IMR-90 (cell line): ENCODE measurements around the gene ING5. TPM values are rescaled to one million over a fixed set of nuclear protein-coding genes. Genes with fewer than 3 reads are reported as not detected.

Experiments used
- ATAC-seq: fragments of 200-7000 bp; cut with Tn5 transposase; 2 replicates; pipeline ENCODE4 v1.9.1; 2020; ENCODE audit warnings: low read depth, mild to moderate bottlenecking, moderate library complexity
- BruUV-seq: library from RNA; stranded (reverse); fragments of 400-500 nt; replicated peaks from 2 replicates; lab custom pipeline; 2021; lab: Mats Ljungman, UMichigan
- CTCF ChIA-PET: fragments of 300-600 bp; formaldehyde crosslinking; extraction: SDS; loops from one replicate; lab custom pipeline; 2021; ENCODE audit warnings: antibody characterized with exemption; lab: Yijun Ruan, JAX
- POLR2A ChIA-PET: fragments of 300-600 bp; sonication (Branson Sonifier 250); formaldehyde crosslinking; loops from one replicate; lab custom pipeline; 2022; ENCODE audit warnings: antibody characterized with exemption; ENCODE audit not compliant: unreplicated experiment; lab: Charles Lee
- DNase-seq: peaks from one replicate; pipeline ENCODE4 v3.0.0; 2013
- H2AFZ ChIP-seq: replicated peaks from 2 replicates; pipeline ENCODE3; 2013; ENCODE audit warnings: low read length, mild to moderate bottlenecking; ENCODE audit not compliant: poor library complexity
- H2AK5ac ChIP-seq: 2 replicates; pipeline ENCODE4 v1.6.1; 2013; ENCODE audit warnings: low read depth, low read length, inconsistent platforms
- H2AK9ac ChIP-seq: replicated peaks from 2 replicates; pipeline ENCODE3; 2013; ENCODE audit warnings: mild to moderate bottlenecking, low read depth, low read length, moderate library complexity; ENCODE audit not compliant: poor library complexity
- H2BK120ac ChIP-seq: 2 replicates; pipeline ENCODE4 v1.6.1; 2013; ENCODE audit warnings: low read depth, low read length, inconsistent platforms
- H2BK15ac ChIP-seq: 3 replicates; pipeline ENCODE4 v1.6.1; 2013; ENCODE audit warnings: low read depth, low read length, inconsistent platforms
- H2BK20ac ChIP-seq: 2 replicates; pipeline ENCODE4 v1.6.1; 2013; ENCODE audit warnings: low read depth, mild to moderate bottlenecking, inconsistent platforms, low read length, moderate library complexity
- H2BK5ac ChIP-seq: 2 replicates; pipeline ENCODE4 v1.6.1; 2013; ENCODE audit warnings: mild to moderate bottlenecking, low read depth, low read length, inconsistent platforms; ENCODE audit not compliant: poor library complexity, severe bottlenecking
- H3K14ac ChIP-seq: replicated peaks from 2 replicates; pipeline ENCODE4 v1.6.1; 2013; ENCODE audit warnings: low read depth, low read length, inconsistent platforms
- H3K18ac ChIP-seq: 2 replicates; pipeline ENCODE4 v1.6.1; 2013; ENCODE audit warnings: low read depth, low read length, control low read depth
- H3K23ac ChIP-seq: 2 replicates; pipeline ENCODE4 v1.6.1; 2013; ENCODE audit warnings: low read depth, low read length, inconsistent platforms
- H3K27ac ChIP-seq: 2 replicates; pipeline ENCODE4 v1.5.1; 2013; ENCODE audit warnings: mild to moderate bottlenecking, control low read depth, low read length; ENCODE audit not compliant: insufficient read depth
- H3K27me3 ChIP-seq: 2 replicates; pipeline ENCODE4 v1.6.1; 2013; ENCODE audit warnings: low read length; ENCODE audit not compliant: control insufficient read depth, insufficient read depth
- H3K36me3 ChIP-seq: 2 replicates; pipeline ENCODE4 v1.6.1; 2013; ENCODE audit warnings: low read length, mixed read lengths; ENCODE audit not compliant: control insufficient read depth, insufficient read depth
- H3K4ac ChIP-seq: 2 replicates; pipeline ENCODE4 v1.6.1; 2013; ENCODE audit warnings: low read depth, low read length, inconsistent platforms
- H3K4me1 ChIP-seq: 2 replicates; pipeline ENCODE4 v1.6.1; 2013; ENCODE audit warnings: low read length, mixed read lengths; ENCODE audit not compliant: control insufficient read depth, insufficient read depth
- H3K4me2 ChIP-seq: 2 replicates; pipeline ENCODE4 v1.6.1; 2013; ENCODE audit warnings: low read depth, mild to moderate bottlenecking, control low read depth, low read length, moderate library complexity
- H3K4me3 ChIP-seq: 2 replicates; pipeline ENCODE4 v1.5.1; 2013; ENCODE audit warnings: low read depth, mild to moderate bottlenecking, control low read depth, low read length, moderate library complexity; ENCODE audit not compliant: insufficient read depth
- H3K56ac ChIP-seq: 2 replicates; pipeline ENCODE4 v1.6.1; 2013; ENCODE audit warnings: low read length, inconsistent platforms; ENCODE audit not compliant: insufficient read depth; ENCODE audit errors: extremely low read depth
- H3K79me1 ChIP-seq, 2 experiments: 2 replicates each; pipeline ENCODE4 v1.6.1; 2013; ENCODE audit warnings: low read length in 2 of 2, inconsistent platforms in 1 of 2, low read depth in 1 of 2
- H3K9ac ChIP-seq: 2 replicates; pipeline ENCODE4 v1.6.1; 2013; ENCODE audit warnings: low read depth, low read length, control low read depth
- H3K9me1 ChIP-seq: 2 replicates; pipeline ENCODE4 v1.6.1; 2013; ENCODE audit warnings: low read length, inconsistent platforms; ENCODE audit not compliant: insufficient read depth
- H3K9me3 ChIP-seq: 2 replicates; pipeline ENCODE4 v1.6.1; 2013; ENCODE audit warnings: low read length; ENCODE audit not compliant: control insufficient read depth, insufficient read depth
- H4K20me1 ChIP-seq: 2 replicates; pipeline ENCODE4 v1.6.1; 2013; ENCODE audit warnings: low read length, inconsistent platforms; ENCODE audit not compliant: insufficient read depth
- H4K5ac ChIP-seq: 2 replicates; pipeline ENCODE4 v1.6.1; 2013; ENCODE audit warnings: mild to moderate bottlenecking, low read depth, low read length, control low read depth
- H4K8ac ChIP-seq, 2 experiments: 2 replicates each; pipeline ENCODE4 v1.6.1; 2013; ENCODE audit warnings: low read depth in 2 of 2, low read length in 2 of 2, control low read depth in 1 of 2, inconsistent platforms in 1 of 2
- H4K91ac ChIP-seq: 2 replicates; pipeline ENCODE4 v1.6.1; 2013; ENCODE audit warnings: low read depth, low read length, inconsistent platforms; ENCODE audit not compliant: insufficient read depth
- BHLHE40 ChIP-seq: fragments of 150-350 bp; IDR thresholded peaks from 2 replicates; pipeline ENCODE4 v1.6.1; 2016; ENCODE audit warnings: mild to moderate bottlenecking, low read depth, low read length
- CEBPB ChIP-seq: IDR thresholded peaks from 2 replicates; pipeline ENCODE4 v1.6.1; 2012; ENCODE audit warnings: low read depth, low read length, improper control_type of control experiment
- CHD1 ChIP-seq: IDR thresholded peaks from 2 replicates; pipeline ENCODE4 v1.6.1; 2012; ENCODE audit warnings: low read depth, low read length, improper control_type of control experiment
- FOS ChIP-seq: fragments of 150-350 bp; IDR thresholded peaks from 2 replicates; pipeline ENCODE4 v1.6.1; 2016; ENCODE audit warnings: low read depth, low read length
- MAFK ChIP-seq: IDR thresholded peaks from 2 replicates; pipeline ENCODE4 v1.6.1; 2012; ENCODE audit warnings: low read depth, low read length, improper control_type of control experiment
- MXI1 ChIP-seq: IDR thresholded peaks from 2 replicates; pipeline ENCODE4 v1.6.1; 2012; ENCODE audit warnings: low read depth, mild to moderate bottlenecking, low read length, moderate library complexity, borderline replicate concordance
- POLR2A ChIP-seq: IDR thresholded peaks from 2 replicates; pipeline ENCODE4 v1.6.1; 2012; ENCODE audit warnings: mild to moderate bottlenecking, low read depth, low read length
- RAD21 ChIP-seq: IDR thresholded peaks from 2 replicates; pipeline ENCODE4 v1.6.1; 2012; ENCODE audit warnings: low read length, improper control_type of control experiment
- RFX5 ChIP-seq: IDR thresholded peaks from 2 replicates; pipeline ENCODE4 v1.8.0; 2012; ENCODE audit warnings: low read depth, mild to moderate bottlenecking, low read length, moderate library complexity
- SMC3 ChIP-seq: fragments of 150-350 bp; IDR thresholded peaks from 2 replicates; pipeline ENCODE4 v1.6.1; 2016; ENCODE audit warnings: low read depth, mild to moderate bottlenecking, antibody characterized with exemption, low read length, moderate library complexity
- WGBS, 2 experiments: methylation state at CpG; one replicate each; pipeline versions ENCODE4 v1.1.5 to v1.1.7; 2013; ENCODE audit warnings: missing lambda C conversion rate in 2 of 2; ENCODE audit not compliant: insufficient read length in 1 of 2; ENCODE audit errors: extremely low coverage in 2 of 2; 5-methylcytosine and 5-hydroxymethylcytosine counted together
- dilution Hi-C: fragments of 300-500 bp; cut with HindIII; formaldehyde crosslinking; loops from one replicate; pipeline ENCODE4 v1.14.3; 2018; ENCODE audit warnings: low sequenced_read_pairs; ENCODE audit not compliant: unreplicated experiment
- in situ Hi-C: fragments of 300-500 bp; cut with MboI; formaldehyde crosslinking; loops from 3 replicates; pipeline ENCODE4 v1.14.3; 2019; ENCODE audit warnings: low sequenced_read_pairs, inconsistent platforms, mixed read lengths
- intact Hi-C: fragments of 100-400 bp; cut with micrococcal nuclease; formaldehyde crosslinking; loops from 2 replicates; pipeline ENCODE4 v1.10.0; 2022
- polyA plus RNA-seq, 3 experiments: library from polyadenylated mRNA; depleted of rRNA; stranded (reverse); fragments of >200 nt; gene quantifications; 2 replicates each; pipeline ENCODE4 v1.2.3, GENCODE V29; 2012; ENCODE audit warnings: low replicate concordance in 1 of 3
- total RNA-seq: library from RNA; depleted of rRNA; stranded (reverse); fragments of >200 nt; gene quantifications from 2 replicates; pipeline ENCODE4 v1.2.3, GENCODE V29; 2012
- TF ChIP-seq, protein P1 (sequence below): fragments of 150-350 bp; IDR thresholded peaks from 2 replicates; pipeline ENCODE4 v1.6.1; 2016; ENCODE audit warnings: low read depth, mild to moderate bottlenecking, low read length, moderate library complexity, borderline replicate concordance
- TF ChIP-seq, protein P2 (sequence below): fragments of 150-350 bp; IDR thresholded peaks from 2 replicates; pipeline ENCODE4 v1.6.1; 2017; ENCODE audit warnings: mild to moderate bottlenecking, antibody characterized with exemption, low read length, low read depth
- TF ChIP-seq, protein P3 (sequence below): conservative IDR thresholded peaks from 2 replicates; pipeline ENCODE4 v1.5.1; 2012; ENCODE audit warnings: mild to moderate bottlenecking, low read depth, low read length, improper control_type of control experiment

ING5 gene
- total and polyA plus RNA-seq, 2 of the 4 experiments (the other 2 are of a cell fraction), result 36.1 to 38.9 TPM

DNA sequence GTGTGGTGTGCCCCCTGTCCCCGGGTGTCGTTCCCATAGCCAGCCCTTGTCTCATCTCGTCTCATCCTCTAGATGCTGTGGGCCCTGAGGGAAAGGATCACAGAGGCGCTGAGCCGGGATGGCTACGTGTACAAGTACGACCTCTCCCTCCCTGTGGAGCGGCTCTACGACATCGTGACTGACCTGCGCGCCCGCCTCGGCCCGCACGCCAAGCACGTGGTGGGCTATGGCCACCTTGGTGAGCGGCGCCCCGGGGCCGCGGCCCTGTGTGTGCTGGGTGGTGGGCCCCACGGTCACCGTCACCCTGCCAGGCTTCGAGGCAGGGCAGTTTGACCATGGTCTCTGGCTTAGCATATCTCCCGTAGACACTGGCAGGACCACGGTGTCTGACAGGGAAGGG is 53.9 kb downstream of the ING5 start:
- Histone ChIP-seq H3K4me3 (no peak overlapping the region), H2BK20ac (no peak overlapping the region), H3K9me1 (no peaks in the 10 kb centered on the region), H3K9me3 (no peaks in the 10 kb centered on the region), H2BK120ac (no peak overlapping the region), H2BK15ac (no peak overlapping the region), H4K5ac (no peak overlapping the region), H3K56ac (no peak overlapping the region), H3K9ac (no peak overlapping the region), H3K27ac (no peak overlapping the region), H3K4me2 (no peak overlapping the region), H3K23ac (no peak overlapping the region), H4K91ac (no peak overlapping the region), H2AK5ac (no peak overlapping the region), H2AFZ (no peak overlapping the region), H3K18ac (no peak overlapping the region), H3K4me1 (no peaks in the 10 kb centered on the region), H2BK5ac (no peak overlapping the region), H3K36me3 (peaks cover 40% of the 10 kb centered on the region), H3K79me1 (peaks cover 0 to 5% of the 10 kb centered on the region in 2 experiments; a peak in 1 of 4 replicates), H3K14ac (no peak overlapping the region), H3K4ac (no peak overlapping the region), H4K20me1 (peaks cover 7% of the 10 kb centered on the region), H4K8ac (no peak overlapping the region), H3K27me3 (no peaks in the 10 kb centered on the region), H2AK9ac (no peak overlapping the region)
- ChIA-PET CTCF (no interaction called here), POLR2A (no interaction called here)
- whole genome bisulfite sequencing, 2 experiments, result 100% methylated on average over 5 of the region's 27 CpGs; no CpG with 5 or more reads in 1 of the 2 experiments
- TF ChIP-seq RAD21 (no peak), CEBPB (no peak), SMC3 (no peak), MXI1 (no peak), FOS (no peak), RFX5 (no peak), BHLHE40 (no peak), CHD1 (no peak), POLR2A (no peak), MAFK (no peak)
- TF ChIP-seq, protein P1, sequence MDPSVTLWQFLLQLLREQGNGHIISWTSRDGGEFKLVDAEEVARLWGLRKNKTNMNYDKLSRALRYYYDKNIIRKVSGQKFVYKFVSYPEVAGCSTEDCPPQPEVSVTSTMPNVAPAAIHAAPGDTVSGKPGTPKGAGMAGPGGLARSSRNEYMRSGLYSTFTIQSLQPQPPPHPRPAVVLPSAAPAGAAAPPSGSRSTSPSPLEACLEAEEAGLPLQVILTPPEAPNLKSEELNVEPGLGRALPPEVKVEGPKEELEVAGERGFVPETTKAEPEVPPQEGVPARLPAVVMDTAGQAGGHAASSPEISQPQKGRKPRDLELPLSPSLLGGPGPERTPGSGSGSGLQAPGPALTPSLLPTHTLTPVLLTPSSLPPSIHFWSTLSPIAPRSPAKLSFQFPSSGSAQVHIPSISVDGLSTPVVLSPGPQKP, result no peak
- TF ChIP-seq, protein P2, sequence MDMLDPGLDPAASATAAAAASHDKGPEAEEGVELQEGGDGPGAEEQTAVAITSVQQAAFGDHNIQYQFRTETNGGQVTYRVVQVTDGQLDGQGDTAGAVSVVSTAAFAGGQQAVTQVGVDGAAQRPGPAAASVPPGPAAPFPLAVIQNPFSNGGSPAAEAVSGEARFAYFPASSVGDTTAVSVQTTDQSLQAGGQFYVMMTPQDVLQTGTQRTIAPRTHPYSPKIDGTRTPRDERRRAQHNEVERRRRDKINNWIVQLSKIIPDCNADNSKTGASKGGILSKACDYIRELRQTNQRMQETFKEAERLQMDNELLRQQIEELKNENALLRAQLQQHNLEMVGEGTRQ, result no peak
- TF ChIP-seq, protein P3, sequence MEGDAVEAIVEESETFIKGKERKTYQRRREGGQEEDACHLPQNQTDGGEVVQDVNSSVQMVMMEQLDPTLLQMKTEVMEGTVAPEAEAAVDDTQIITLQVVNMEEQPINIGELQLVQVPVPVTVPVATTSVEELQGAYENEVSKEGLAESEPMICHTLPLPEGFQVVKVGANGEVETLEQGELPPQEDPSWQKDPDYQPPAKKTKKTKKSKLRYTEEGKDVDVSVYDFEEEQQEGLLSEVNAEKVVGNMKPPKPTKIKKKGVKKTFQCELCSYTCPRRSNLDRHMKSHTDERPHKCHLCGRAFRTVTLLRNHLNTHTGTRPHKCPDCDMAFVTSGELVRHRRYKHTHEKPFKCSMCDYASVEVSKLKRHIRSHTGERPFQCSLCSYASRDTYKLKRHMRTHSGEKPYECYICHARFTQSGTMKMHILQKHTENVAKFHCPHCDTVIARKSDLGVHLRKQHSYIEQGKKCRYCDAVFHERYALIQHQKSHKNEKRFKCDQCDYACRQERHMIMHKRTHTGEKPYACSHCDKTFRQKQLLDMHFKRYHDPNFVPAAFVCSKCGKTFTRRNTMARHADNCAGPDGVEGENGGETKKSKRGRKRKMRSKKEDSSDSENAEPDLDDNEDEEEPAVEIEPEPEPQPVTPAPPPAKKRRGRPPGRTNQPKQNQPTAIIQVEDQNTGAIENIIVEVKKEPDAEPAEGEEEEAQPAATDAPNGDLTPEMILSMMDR, result no peak
- in situ Hi-C loops, result no loop called here
- DNase-seq (no peak), ATAC-seq (no peak)
- intact Hi-C loops, result no loop called here
- dilution Hi-C loops, result no loop called here
- no TSS peak for BruUV-seq
